OCI-LY3 (cell line): ENCODE data around the gene GREM1.

Experiments used
- H2AFZ ChIP-seq: fragments of 200-600, 300-600 bp; shearing (Covaris generic); 2 replicates; pipeline ENCODE4 v1.6.0; 2014; ENCODE audit warnings: antibody characterized with exemption, low read depth, low read length
- H3K27ac ChIP-seq: fragments of 200-600, 300-600 bp; sonication (generic); 2 replicates; pipeline ENCODE4 v1.5.1; 2014; ENCODE audit warnings: mild to moderate bottlenecking, low read length, moderate library complexity, mixed read lengths
- H3K27me3 ChIP-seq: fragments of 200-600, 300-600 bp; sonication (generic); 2 replicates; pipeline ENCODE4 v1.6.1; 2014; ENCODE audit warnings: low read depth, low read length, mixed read lengths
- H3K36me3 ChIP-seq: fragments of 200-600, 300-600 bp; sonication (generic); replicated peaks from 2 replicates; pipeline ENCODE3; 2014; ENCODE audit warnings: low read depth, low read length, mixed read lengths
- H3K4me1 ChIP-seq: fragments of 300-600, 200-600 bp; sonication (generic); 2 replicates; pipeline ENCODE4 v1.6.1; 2014; ENCODE audit warnings: low read length, mixed read lengths
- H3K4me2 ChIP-seq: fragments of 200-600, 300-600 bp; sonication (generic); 2 replicates; pipeline ENCODE4 v1.6.1; 2014; ENCODE audit warnings: low read length, mixed read lengths
- H3K4me3 ChIP-seq: fragments of 300-600, 200-600 bp; sonication (generic); 2 replicates; pipeline ENCODE4 v1.5.1; 2014; ENCODE audit warnings: antibody characterized with exemption, mild to moderate bottlenecking, low read length, moderate library complexity
- H3K79me2 ChIP-seq: fragments of 300-600, 200-600 bp; shearing (Covaris generic); 2 replicates; pipeline ENCODE4 v1.6.1; 2014; ENCODE audit warnings: mild to moderate bottlenecking, low read length, mixed read lengths
- H3K9ac ChIP-seq: fragments of 300-600, 200-600 bp; shearing (Covaris generic); 2 replicates; pipeline ENCODE4 v1.6.0; 2014; ENCODE audit warnings: mild to moderate bottlenecking, low read length, moderate library complexity
- H3K9me3 ChIP-seq: fragments of 200-600, 300-600 bp; shearing (Covaris generic); 2 replicates; pipeline ENCODE4 v1.6.1; 2014; ENCODE audit warnings: low read length, mixed read lengths; ENCODE audit not compliant: insufficient read depth
- H4K20me1 ChIP-seq: fragments of 200-600, 300-600 bp; sonication (generic); 2 replicates; pipeline ENCODE4 v1.6.1; 2016; ENCODE audit warnings: low read length, mixed read lengths; ENCODE audit not compliant: insufficient read depth
- EZH2phosphoT487 ChIP-seq: fragments of 200-600 bp; shearing (Covaris generic); IDR thresholded peaks from 2 replicates; pipeline ENCODE4 v1.6.1; 2018; ENCODE audit warnings: antibody characterized with exemption, mixed run types, low read depth
- TF ChIP-seq, protein P1 (sequence below): fragments of 200-600, 300-600 bp; sonication (generic); IDR thresholded peaks from 2 replicates; pipeline ENCODE4 v1.5.1; 2014; ENCODE audit warnings: antibody characterized with exemption, low read length, low read depth

Gene GREM1

DNA sequence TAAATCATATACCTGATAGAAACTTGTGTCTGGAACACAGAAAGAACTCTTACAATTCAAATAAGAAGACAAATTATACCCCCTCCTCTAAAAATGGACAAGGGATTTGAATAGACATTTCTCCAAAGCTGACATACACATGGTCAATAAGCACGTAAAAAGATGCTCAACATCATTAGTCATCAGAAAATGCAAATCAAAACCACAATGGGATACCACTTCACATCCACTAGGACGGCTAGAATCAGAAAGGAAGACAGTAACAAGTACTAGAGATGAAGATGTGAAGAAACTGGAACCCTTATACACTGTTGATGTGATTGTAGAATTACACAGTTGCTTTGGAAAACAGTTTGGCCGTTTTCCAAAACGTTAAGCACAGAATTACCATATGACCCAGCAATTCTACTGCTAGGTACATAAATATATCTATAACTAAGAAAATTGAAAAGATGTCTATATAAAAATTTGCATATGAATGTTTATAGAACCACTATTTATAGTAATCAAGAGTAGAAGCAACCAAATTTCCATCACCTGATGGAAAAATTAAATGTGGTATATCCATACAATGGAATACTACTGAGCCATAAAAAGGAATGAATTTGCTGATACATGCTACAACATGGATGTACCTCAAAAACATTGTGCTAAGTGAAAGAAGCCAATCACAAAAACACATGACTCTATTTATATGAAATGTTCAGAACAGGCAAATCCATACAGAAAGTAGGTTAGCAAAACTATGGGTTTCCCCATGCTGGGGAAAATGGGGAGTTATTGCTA lies 60.8 kb downstream of the GREM1 start:
- H3K4me3 ChIP-seq: no peak overlapping the region
- no peaks in the 10 kb centered on the region for H3K79me2 ChIP-seq
- H3K27ac ChIP-seq: no peak overlapping the region
- no peaks in the 10 kb centered on the region for H3K4me1 ChIP-seq
- peaks cover 42% of the 10 kb centered on the region for H3K27me3 ChIP-seq
- H2AFZ ChIP-seq: no peak overlapping the region
- H3K36me3 ChIP-seq: no peaks in the 10 kb centered on the region
- TF ChIP-seq, protein P1, sequence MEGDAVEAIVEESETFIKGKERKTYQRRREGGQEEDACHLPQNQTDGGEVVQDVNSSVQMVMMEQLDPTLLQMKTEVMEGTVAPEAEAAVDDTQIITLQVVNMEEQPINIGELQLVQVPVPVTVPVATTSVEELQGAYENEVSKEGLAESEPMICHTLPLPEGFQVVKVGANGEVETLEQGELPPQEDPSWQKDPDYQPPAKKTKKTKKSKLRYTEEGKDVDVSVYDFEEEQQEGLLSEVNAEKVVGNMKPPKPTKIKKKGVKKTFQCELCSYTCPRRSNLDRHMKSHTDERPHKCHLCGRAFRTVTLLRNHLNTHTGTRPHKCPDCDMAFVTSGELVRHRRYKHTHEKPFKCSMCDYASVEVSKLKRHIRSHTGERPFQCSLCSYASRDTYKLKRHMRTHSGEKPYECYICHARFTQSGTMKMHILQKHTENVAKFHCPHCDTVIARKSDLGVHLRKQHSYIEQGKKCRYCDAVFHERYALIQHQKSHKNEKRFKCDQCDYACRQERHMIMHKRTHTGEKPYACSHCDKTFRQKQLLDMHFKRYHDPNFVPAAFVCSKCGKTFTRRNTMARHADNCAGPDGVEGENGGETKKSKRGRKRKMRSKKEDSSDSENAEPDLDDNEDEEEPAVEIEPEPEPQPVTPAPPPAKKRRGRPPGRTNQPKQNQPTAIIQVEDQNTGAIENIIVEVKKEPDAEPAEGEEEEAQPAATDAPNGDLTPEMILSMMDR: no peak
- TF ChIP-seq EZH2phosphoT487: no peak
- H4K20me1 ChIP-seq: no peaks in the 10 kb centered on the region
- 0 out of 2 replicates have a peak, but pooled peaks cover 5% of the 10 kb centered on the region for H3K9me3 ChIP-seq
- H3K4me2 ChIP-seq: no peak overlapping the region
- no peak overlapping the region for H3K9ac ChIP-seq

DNA sequence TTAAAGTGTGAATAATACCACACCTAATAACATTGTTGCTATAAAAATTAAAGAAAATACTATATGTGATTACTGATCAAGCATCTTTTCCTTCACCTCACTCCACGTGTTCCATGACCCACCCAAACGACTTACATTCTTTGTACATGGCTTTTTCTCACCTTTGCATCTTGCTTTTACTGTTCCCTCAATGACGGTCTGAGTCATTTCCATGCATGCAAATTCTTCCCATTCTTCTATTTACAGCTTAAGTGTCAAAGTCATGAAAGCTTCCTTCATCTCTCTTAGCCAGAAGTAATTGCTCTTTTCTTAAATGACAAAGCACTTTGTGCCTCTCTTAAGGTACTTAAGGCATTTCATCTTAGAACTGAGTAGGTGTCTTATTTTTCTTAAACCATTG lies 64.0 kb downstream of the GREM1 start:
- H2AFZ ChIP-seq: no peak overlapping the region
- H4K20me1 ChIP-seq: no peaks in the 10 kb centered on the region
- H3K9me3 ChIP-seq: 0 out of 2 replicates have a peak, but pooled peaks cover 5% of the 10 kb centered on the region
- no peak overlapping the region for H3K4me2 ChIP-seq
- no peak overlapping the region for H3K9ac ChIP-seq
- no peaks in the 10 kb centered on the region for H3K4me1 ChIP-seq
- no peak overlapping the region for H3K4me3 ChIP-seq
- no peak for TF ChIP-seq EZH2phosphoT487
- TF ChIP-seq, protein P1: no peak
- H3K27me3 ChIP-seq: peaks cover 52% of the 10 kb centered on the region
- H3K27ac ChIP-seq: no peak overlapping the region
- H3K79me2 ChIP-seq: no peaks in the 10 kb centered on the region
- H3K36me3 ChIP-seq: no peaks in the 10 kb centered on the region

DNA sequence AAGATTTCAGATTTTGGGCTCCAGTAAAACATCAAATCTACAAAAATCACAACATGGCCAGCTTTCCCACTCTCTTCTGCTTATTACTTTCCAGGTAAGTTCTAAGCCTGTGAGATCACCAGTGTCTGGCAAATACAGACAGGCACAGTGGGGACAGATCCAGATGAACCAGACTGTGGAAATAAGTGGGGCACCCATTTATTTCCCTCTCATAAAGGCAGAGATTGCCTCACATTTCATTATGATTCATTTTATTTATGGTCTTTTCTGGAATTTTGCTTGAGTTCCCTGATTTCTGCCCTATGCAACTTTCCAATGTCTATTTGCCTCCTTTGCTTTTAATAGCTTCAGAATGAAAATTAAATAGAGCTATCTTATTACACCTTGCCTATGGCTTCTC lies 66.8 kb downstream of the GREM1 start:
- no peak for TF ChIP-seq EZH2phosphoT487
- TF ChIP-seq, protein P1: no peak
- Histone ChIP-seq H3K4me3 (no peak overlapping the region), H3K27me3 (peaks cover 55% of the 10 kb centered on the region), H3K4me2 (no peak overlapping the region), H3K9me3 (no peaks in the 10 kb centered on the region), H3K27ac (no peak overlapping the region), H3K4me1 (no peaks in the 10 kb centered on the region), H3K79me2 (no peaks in the 10 kb centered on the region), H3K9ac (no peak overlapping the region), H3K36me3 (no peaks in the 10 kb centered on the region), H4K20me1 (no peaks in the 10 kb centered on the region), H2AFZ (no peak overlapping the region)

DNA sequence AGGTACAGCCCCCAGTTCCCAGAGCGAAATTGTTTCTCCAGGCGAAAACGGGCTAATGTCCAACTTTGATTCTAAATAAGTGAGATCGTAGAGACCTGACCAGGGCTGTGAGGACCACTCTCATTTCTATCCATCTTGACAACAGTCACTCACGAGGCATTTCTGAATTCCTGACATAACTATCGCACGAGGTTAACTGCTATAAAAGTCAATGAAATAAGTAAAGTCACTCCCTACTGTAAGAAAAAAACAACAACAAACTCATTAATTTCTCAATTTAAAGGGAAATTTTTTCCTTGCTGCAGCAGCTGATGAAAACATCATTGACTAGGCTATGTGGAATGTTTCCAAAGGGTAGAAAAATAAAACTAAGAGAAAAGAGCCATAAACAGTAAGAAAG lies 69.1 kb downstream of the GREM1 start:
- peaks cover 43% of the 10 kb centered on the region for H3K27me3 ChIP-seq
- H3K4me2 ChIP-seq: no peak overlapping the region
- H3K36me3 ChIP-seq: no peaks in the 10 kb centered on the region

More for the DNA sequence above, 69.1 kb downstream of the GREM1 start:
- H2AFZ ChIP-seq: no peak overlapping the region
- H3K9me3 ChIP-seq: no peaks in the 10 kb centered on the region
- no peak overlapping the region for H3K27ac ChIP-seq
- no peak overlapping the region for H3K9ac ChIP-seq
- no peak for TF ChIP-seq EZH2phosphoT487
- TF ChIP-seq, protein P1: no peak
- no peaks in the 10 kb centered on the region for H4K20me1 ChIP-seq
- no peaks in the 10 kb centered on the region for H3K4me1 ChIP-seq
- H3K4me3 ChIP-seq: no peak overlapping the region
- H3K79me2 ChIP-seq: no peaks in the 10 kb centered on the region
